Stimulated activated CD8-positive, alpha-beta memory T cell treated with anti-CD3 and anti-CD28 coated beads, Interleukin-4, amount 100 ng/mL, for 1 hour (primary cell): ENCODE results near the gene NEK6.

Source experiments
- DNase-seq, 2 donors: peaks; one replicate each; pipeline ENCODE4 v3.0.0-alpha.2; 2020; ENCODE audit warnings: low read depth in 2 of 2, low spot score in 1 of 2

NEK6 gene

GRCh38 chr9:124277420-124277819, 19.7 kb downstream of the NEK6 start:
- no peak for DNase-seq

GRCh38 chr9:124278054-124278540, 20.3 kb downstream of the NEK6 start:
- no peak for DNase-seq

GRCh38 chr9:124279531-124280175, 21.9 kb downstream of the NEK6 start:
- no peak for DNase-seq

GRCh38 chr9:124280176-124280691, 22.5 kb downstream of the NEK6 start:
- DNase-seq, result no peak

- no peak for DNase-seq
Observed at GRCh38 chr9:124281931-124282371, 24.2 kb downstream of the NEK6 start.

- DNase-seq, result no peak
Observed at GRCh38 chr9:124282442-124283227, 24.9 kb downstream of the NEK6 start.

GRCh38 chr9:124283228-124283814, 25.6 kb downstream of the NEK6 start:
- DNase-seq, result no peak

- no peak for DNase-seq
Observed at GRCh38 chr9:124284237-124284831, 26.6 kb downstream of the NEK6 start.

GRCh38 chr9:124284940-124285441, 27.2 kb downstream of the NEK6 start:
- no peak for DNase-seq

GRCh38 chr9:124285490-124285889, 27.7 kb downstream of the NEK6 start:
- DNase-seq, result no peak

GRCh38 chr9:124285903-124286291, 28.1 kb downstream of the NEK6 start:
- no peak for DNase-seq

- peak in 1 of 2 donors; percentile 17 for DNase-seq
Observed at GRCh38 chr9:124286292-124286931, 28.7 kb downstream of the NEK6 start.

- DNase-seq, result no peak
Observed at GRCh38 chr9:124290053-124290591, 32.4 kb downstream of the NEK6 start.

- no peak for DNase-seq
Observed at GRCh38 chr9:124290743-124291554, 33.2 kb downstream of the NEK6 start.

- DNase-seq, result no peak
Observed at GRCh38 chr9:124291801-124292396, 34.1 kb downstream of the NEK6 start.

- DNase-seq, result no peak
Observed at GRCh38 chr9:124292696-124293593, 35.2 kb downstream of the NEK6 start.

- no peak for DNase-seq
Observed at GRCh38 chr9:124293718-124294506, 36.2 kb downstream of the NEK6 start.
